ENCODE results near the gene PTPRM.

The PTPRM gene

GRCh38 chr18:7725897-7726296 lies 158.8 kb downstream of the PTPRM start:
- DNase-seq (ENCODE audit: low spot score) = no peak
- no peak overlapping the region for H3K27ac ChIP-seq
- ChIA-PET POLR2A (ENCODE audit: low non-redundant PET) (no interaction called here), CTCF (interaction anchor here (0.6 kb wide), 1 partner anchor 342 kb away, joined by 3 read pairs; no protein-coding TSS in a partner anchor)
- TF ChIP-seq CTCF (conservative IDR thresholded peaks at IDR 0.05; ENCODE audit: low read depth) = no peak

GRCh38 chr18:7726522-7726921 lies 159.4 kb downstream of the PTPRM start:
- CTCF ChIA-PET = interaction anchor here (0.6 kb wide), 1 partner anchor 342 kb away, joined by 3 read pairs; no protein-coding TSS in a partner anchor

GRCh38 chr18:7727361-7728076 lies 160.4 kb downstream of the PTPRM start:
- CTCF ChIA-PET = interaction anchor here (0.6 kb wide), 1 partner anchor 55 kb away, joined by 3 read pairs; no protein-coding TSS in a partner anchor
- no peak for DNase-seq (ENCODE audit: low spot score)
- no peak for TF ChIP-seq CTCF (conservative IDR thresholded peaks at IDR 0.05; ENCODE audit: low read depth)
- POLR2A ChIA-PET (ENCODE audit: low non-redundant PET) = no interaction called here
- H3K27ac ChIP-seq = no peak overlapping the region

More at GRCh38 chr18:7726522-7726921, 159.4 kb downstream of the PTPRM start:
- no peak for TF ChIP-seq CTCF (conservative IDR thresholded peaks at IDR 0.05; ENCODE audit: low read depth)
- DNase-seq (ENCODE audit: low spot score) = no peak
- no peak overlapping the region for H3K27ac ChIP-seq
- POLR2A ChIA-PET (ENCODE audit: low non-redundant PET) = no interaction called here

- no peak for DNase-seq (ENCODE audit: low spot score)
- POLR2A ChIA-PET (ENCODE audit: low non-redundant PET) = no interaction called here
- H3K27ac ChIP-seq = no peak overlapping the region
- CTCF ChIA-PET = no interaction called here
- no peak for TF ChIP-seq CTCF (conservative IDR thresholded peaks at IDR 0.05; ENCODE audit: low read depth)
Measured at GRCh38 chr18:7728297-7728696, 161.2 kb downstream of the PTPRM start.

GRCh38 chr18:7729868-7730267 lies 162.8 kb downstream of the PTPRM start:
- no peak overlapping the region for H3K27ac ChIP-seq
- DNase-seq (ENCODE audit: low spot score) = no peak
- CTCF ChIA-PET = no interaction called here
- TF ChIP-seq CTCF (conservative IDR thresholded peaks at IDR 0.05; ENCODE audit: low read depth) = no peak
- POLR2A ChIA-PET (ENCODE audit: low non-redundant PET) = no interaction called here

GRCh38 chr18:7730682-7731081 lies 163.6 kb downstream of the PTPRM start:
- POLR2A ChIA-PET (ENCODE audit: low non-redundant PET) = no interaction called here
- no peak for DNase-seq (ENCODE audit: low spot score)
- no peak for TF ChIP-seq CTCF (conservative IDR thresholded peaks at IDR 0.05; ENCODE audit: low read depth)
- no peak overlapping the region for H3K27ac ChIP-seq
- CTCF ChIA-PET = interaction anchor here (0.6 kb wide), 1 partner anchor 112 kb away, joined by 4 read pairs; no protein-coding TSS in a partner anchor

Measured in RWPE1 (cell line).